Natural killer cell treated with Interleukin-12 subunit alpha and Interleukin-12 subunit beta and Interleukin-15 and Interleukin-18, amount 100 ng/mL, for 72 hours (primary cell): ENCODE results near the gene PPP1R12B. TPM values are rescaled to one million over a fixed set of nuclear protein-coding genes. Genes with fewer than 3 reads are reported as not detected.
"Not testable (repeated sequence)": the region's sequence is repeated elsewhere in the genome, so short reads cannot be mapped to it uniquely, and the experiment has no call there.

ENCODE experiments used
- ATAC-seq, 2 donors: fragments of 150-1000 bp; cut with Tn5 transposase in 1 of 2; sonication (Bioruptor Pico), chemical (Tn5 transposase) in 1 of 2; 2 replicates each; pipeline ENCODE4 v1.10.0; 2021
- DNase-seq: peaks from one replicate; pipeline ENCODE4 v3.0.0; 2022; ENCODE audit warnings: low spot score
- H3K27ac Mint-ChIP-seq, 2 donors: 1 replicate in 1 of 2; 2 replicates in 1 of 2; pipeline ENCODE4 v1.8.0; 2022; ENCODE audit warnings: mixed read lengths in 2 of 2, mild to moderate bottlenecking in 1 of 2, moderate library complexity in 1 of 2
- H3K27me3 Mint-ChIP-seq, 2 donors: 1 replicate in 1 of 2; 2 replicates in 1 of 2; pipeline ENCODE4 v1.8.0; 2022; ENCODE audit warnings: mixed read lengths in 2 of 2
- H3K36me3 Mint-ChIP-seq: one replicate; pipeline ENCODE4 v1.8.0; 2022; ENCODE audit warnings: mixed read lengths
- H3K4me1 Mint-ChIP-seq, 2 donors: 1 replicate in 1 of 2; 2 replicates in 1 of 2; pipeline ENCODE4 v1.8.0; 2022; ENCODE audit warnings: low read depth in 2 of 2, mixed read lengths in 2 of 2, mild to moderate bottlenecking in 1 of 2
- H3K4me3 Mint-ChIP-seq: one replicate; pipeline ENCODE4 v1.8.0; 2022; ENCODE audit warnings: mixed read lengths
- H3K9me3 Mint-ChIP-seq: 2 replicates; pipeline ENCODE4 v1.8.0; 2022; ENCODE audit warnings: mixed read lengths
- total RNA-seq, 2 donors: library from RNA; stranded (reverse); gene quantifications; one replicate each; pipeline ENCODE4 v1.2.3, GENCODE V29; 2022

Gene PPP1R12B
- total RNA-seq, 2 donors from 2014 or later, result 27.1 to 51.8 TPM

DNA sequence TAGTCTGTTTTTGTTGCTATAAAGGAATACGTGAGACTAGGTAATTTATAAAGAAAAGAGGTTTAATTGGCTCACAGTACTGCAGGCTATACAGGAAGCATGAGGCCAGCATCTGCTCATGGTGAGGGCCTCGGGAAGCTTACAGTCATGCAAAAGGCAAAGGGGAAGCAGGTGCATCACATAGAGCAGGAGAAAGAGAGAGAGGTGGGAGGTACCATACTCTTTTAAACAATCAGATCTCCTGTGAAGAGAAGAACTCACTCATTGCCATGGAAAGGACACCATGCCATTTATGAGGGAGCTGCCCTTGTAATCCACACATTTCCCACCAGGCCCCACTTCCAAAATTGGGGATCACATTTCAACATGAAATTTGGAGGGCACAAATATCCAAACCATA is 12.7 kb downstream of the PPP1R12B start:
- Mint-ChIP-seq H3K27ac (no peak overlapping the region), H3K9me3 (no peaks in the 10 kb centered on the region), H3K27me3 (no peaks in the 10 kb centered on the region), H3K4me3 (no peak overlapping the region), H3K4me1 (peaks cover 0 to 4% of the 10 kb centered on the region in 2 donors), H3K36me3 (no peaks in the 10 kb centered on the region)
- DNase-seq (no peak), ATAC-seq (no peak)

GRCh38 chr1:202361701-202362100 is 13.2 kb downstream of the PPP1R12B start:
- Mint-ChIP-seq H3K27me3 (no peaks in the 10 kb centered on the region), H3K4me3 (no peak overlapping the region), H3K9me3 (no peaks in the 10 kb centered on the region), H3K36me3 (no peaks in the 10 kb centered on the region), H3K27ac (no peak overlapping the region), H3K4me1 (peaks cover 0 to 4% of the 10 kb centered on the region in 2 donors)
- ATAC-seq (no peak), DNase-seq (no peak)

- Mint-ChIP-seq H3K27me3 (no peaks in the 10 kb centered on the region), H3K9me3 (no peaks in the 10 kb centered on the region), H3K4me3 (no peak overlapping the region), H3K4me1 (peaks cover 0 to 4% of the 10 kb centered on the region in 2 donors), H3K36me3 (no peaks in the 10 kb centered on the region), H3K27ac (no peak overlapping the region)
- ATAC-seq (no peak), DNase-seq (no peak)
Observed at GRCh38 chr1:202362212-202362611, 13.7 kb downstream of the PPP1R12B start.

DNA sequence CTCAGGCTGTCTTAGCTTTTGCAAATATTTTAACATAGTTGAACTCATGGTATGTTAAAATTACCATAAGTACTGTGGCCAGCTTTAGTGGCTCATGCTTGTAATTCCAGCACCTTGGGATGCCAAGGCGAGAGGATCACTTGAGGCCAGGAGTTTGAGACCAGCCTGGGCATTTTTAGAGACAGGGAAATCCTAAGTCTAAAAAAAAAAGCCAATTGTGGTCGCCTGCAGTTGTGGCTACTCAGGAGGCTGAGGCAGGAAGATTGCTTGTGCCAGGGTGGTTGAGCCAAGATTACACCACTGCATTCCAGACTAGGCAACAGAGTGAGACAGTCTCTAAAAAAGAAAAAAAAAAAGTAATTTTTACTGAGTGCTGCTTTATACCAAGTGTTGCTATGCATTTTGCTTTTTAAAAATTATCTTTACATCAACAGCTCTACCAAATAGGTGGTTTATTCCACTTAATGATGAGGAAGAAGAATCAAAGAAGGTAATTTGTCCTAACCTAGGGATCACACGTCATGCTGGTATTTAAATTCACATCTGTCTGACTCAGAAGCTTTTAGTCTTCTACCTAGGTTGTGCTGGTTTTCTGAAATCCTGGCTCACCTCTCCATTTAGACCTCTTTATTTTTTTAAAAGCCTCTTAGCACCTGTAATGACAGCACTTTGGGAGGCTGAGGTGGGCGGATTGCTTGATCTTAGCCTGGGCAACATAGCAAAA is 16.8 kb downstream of the PPP1R12B start:
- Mint-ChIP-seq H3K27me3 (no peaks in the 10 kb centered on the region), H3K4me1 (peaks cover 0 to 4% of the 10 kb centered on the region in 2 donors), H3K9me3 (no peaks in the 10 kb centered on the region), H3K36me3 (no peaks in the 10 kb centered on the region), H3K4me3 (no peak overlapping the region), H3K27ac (no peak overlapping the region)
- ATAC-seq (no peak), DNase-seq (no peak)

GRCh38 chr1:202367271-202367670 is 18.8 kb downstream of the PPP1R12B start:
- no peaks in the 10 kb centered on the region for H3K36me3 Mint-ChIP-seq
- H3K27ac Mint-ChIP-seq, result no peak overlapping the region
- no peaks in the 10 kb centered on the region for H3K4me1 Mint-ChIP-seq
- no peak overlapping the region for H3K4me3 Mint-ChIP-seq
- H3K27me3 Mint-ChIP-seq, result no peaks in the 10 kb centered on the region
- ATAC-seq, result no peak
- DNase-seq, result no peak
- no peaks in the 10 kb centered on the region for H3K9me3 Mint-ChIP-seq

DNA sequence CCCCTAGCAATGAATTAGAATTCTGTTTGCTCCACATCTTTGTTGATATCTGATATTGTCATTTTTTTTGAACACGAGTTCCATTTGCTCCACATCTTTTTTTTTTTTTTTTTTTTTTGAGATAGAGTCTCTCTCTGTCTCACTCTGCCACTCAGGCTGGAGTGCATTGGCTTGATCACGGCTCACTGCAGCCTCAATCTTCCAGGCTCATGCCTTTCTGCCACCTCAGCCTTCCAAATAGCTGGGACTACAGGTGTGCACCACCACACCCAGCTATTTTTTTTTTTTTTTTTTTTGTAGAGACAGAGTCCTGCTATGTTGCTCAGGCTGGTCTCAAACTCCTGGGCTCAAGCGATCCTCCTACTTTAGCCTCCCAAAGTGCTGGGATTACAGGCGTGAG is 22.4 kb downstream of the PPP1R12B start:
- H3K9me3 Mint-ChIP-seq, H3K4me3 Mint-ChIP-seq, DNase-seq: not testable (repeated sequence)

DNA sequence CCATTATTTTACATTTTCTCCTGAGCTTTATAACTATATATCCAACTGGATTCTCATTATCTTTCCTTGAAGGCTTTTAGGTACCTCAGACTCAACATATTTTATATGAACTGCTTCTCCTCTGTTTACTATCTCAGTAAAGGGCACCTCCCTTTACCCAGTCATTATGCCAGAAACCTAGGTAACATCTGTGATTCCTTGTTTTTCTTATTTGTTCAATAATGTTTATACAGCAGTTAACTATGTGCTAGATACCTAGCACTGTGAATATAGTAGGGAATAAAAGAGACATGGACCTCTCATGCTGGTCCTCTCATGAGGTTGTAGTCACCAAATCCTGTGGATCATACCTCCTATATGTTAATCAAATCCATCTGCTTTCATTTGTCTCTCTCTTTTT is 25.6 kb downstream of the PPP1R12B start:
- DNase-seq (no peak), ATAC-seq (no peak)
- Mint-ChIP-seq H3K4me1 (peaks cover 11 to 13% of the 10 kb centered on the region in 2 donors), H3K4me3 (no peak overlapping the region), H3K27me3 (no peaks in the 10 kb centered on the region), H3K9me3 (no peaks in the 10 kb centered on the region), H3K36me3 (no peaks in the 10 kb centered on the region), H3K27ac (no peak overlapping the region)

More for the DNA sequence above, 22.4 kb downstream of the PPP1R12B start:
- H3K4me1 Mint-ChIP-seq, H3K36me3 Mint-ChIP-seq, H3K27ac Mint-ChIP-seq, ATAC-seq, H3K27me3 Mint-ChIP-seq: not testable (repeated sequence)

DNA sequence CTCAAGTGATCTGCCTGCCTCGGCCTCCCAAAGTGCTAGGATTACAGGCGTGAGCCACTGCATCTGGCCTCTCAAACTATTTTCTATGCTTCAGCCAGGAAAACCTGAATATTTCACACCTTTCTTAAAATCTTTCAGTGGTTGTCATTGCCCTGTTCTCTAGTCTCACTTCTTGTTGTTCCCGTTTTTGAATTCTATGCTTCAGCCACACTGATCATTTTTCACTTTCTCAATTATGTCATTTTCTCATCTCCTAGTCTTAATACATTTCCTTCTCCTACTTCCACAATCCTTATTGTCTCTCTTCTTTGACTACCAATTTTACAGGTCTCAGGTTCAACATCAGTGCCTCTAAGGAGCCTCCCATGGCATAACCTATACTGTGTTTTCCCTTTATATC is 26.7 kb downstream of the PPP1R12B start:
- DNase-seq, H3K9me3 Mint-ChIP-seq, H3K27ac Mint-ChIP-seq, H3K36me3 Mint-ChIP-seq, ATAC-seq, H3K4me3 Mint-ChIP-seq, H3K27me3 Mint-ChIP-seq: not testable (repeated sequence)
- peaks cover 17% of the 10 kb centered on the region in 2 donors for H3K4me1 Mint-ChIP-seq

DNA sequence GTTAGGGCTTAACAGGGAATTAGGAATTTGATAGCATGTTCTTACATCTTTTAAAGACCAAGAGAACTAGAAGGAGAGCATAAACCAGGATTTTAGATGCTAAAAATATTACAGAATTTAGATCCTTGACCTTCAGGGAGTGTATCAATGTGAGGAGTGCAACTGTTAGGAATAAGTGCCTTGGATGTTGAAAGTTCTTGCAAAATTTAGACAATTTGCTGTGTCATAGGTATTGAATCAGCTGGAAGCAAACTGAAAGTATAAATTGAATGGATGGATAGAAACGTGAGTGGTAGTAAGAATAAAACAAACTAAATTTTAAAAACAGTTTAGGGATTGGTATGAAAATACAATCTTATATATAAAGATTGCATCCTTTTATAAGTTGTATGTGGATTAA is 27.7 kb downstream of the PPP1R12B start:
- Mint-ChIP-seq H3K4me1 (peaks cover 22 to 24% of the 10 kb centered on the region in 2 donors), H3K36me3 (no peaks in the 10 kb centered on the region), H3K27ac (no peak overlapping the region), H3K27me3 (no peaks in the 10 kb centered on the region), H3K4me3 (no peak overlapping the region), H3K9me3 (no peaks in the 10 kb centered on the region)
- DNase-seq, result no peak
- ATAC-seq, result no peak

DNA sequence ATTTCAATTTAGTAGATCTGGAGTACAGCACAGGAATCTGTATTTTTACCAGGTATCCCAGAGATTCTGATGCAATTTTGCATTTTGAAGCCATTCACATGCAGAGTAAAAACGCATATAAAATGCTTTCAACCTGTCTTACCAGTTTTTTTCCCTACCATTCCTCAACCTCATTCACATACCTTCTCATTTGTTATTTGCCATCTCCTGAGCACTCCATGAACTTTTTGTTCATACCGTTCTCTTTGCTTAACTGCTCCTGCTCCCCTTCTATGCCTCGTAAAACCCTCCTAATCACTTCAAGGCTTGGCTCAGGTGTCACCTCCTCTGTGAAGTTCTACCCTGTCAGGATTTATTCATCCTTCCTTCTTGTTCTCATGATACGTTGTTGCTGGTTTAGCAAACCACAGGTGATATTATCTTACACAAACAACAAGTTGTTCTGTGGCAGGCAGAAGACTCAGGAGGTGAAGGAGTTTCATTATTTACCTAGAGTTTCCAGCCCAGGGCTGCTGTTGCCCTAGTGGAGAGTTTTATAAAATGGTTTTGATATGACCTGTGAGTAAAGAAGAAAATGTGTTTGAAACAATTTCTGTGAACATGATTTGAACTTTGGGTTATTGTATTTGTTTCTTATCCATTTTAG is 31.5 kb downstream of the PPP1R12B start:
- H3K36me3 Mint-ChIP-seq, H3K27ac Mint-ChIP-seq, DNase-seq, H3K4me3 Mint-ChIP-seq, H3K9me3 Mint-ChIP-seq, ATAC-seq, H3K27me3 Mint-ChIP-seq: not testable (repeated sequence)
- H3K4me1 Mint-ChIP-seq, result peaks cover 21 to 24% of the 10 kb centered on the region in 2 donors

DNA sequence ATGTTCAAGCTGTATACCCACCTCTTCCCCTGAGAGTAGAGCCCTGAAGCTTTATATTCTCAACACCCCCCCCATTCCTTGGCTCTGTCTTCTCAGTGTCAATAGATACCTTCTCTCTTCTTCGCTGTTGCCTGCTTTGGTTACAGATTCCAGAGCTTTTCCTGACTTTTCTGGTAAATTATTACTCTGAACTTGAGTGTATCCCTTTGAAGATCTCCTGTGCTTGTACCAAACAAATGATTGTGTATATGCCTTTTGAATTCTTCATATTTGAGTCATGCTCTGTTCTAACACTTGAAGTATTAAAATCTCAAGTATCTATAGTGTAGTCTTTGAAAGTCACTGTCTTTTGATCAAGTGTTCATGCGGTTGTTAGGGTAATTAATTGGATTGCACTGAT is 32.0 kb downstream of the PPP1R12B start:
- not testable (repeated sequence) for H3K4me3 Mint-ChIP-seq, DNase-seq, H3K9me3 Mint-ChIP-seq, H3K27ac Mint-ChIP-seq, H3K27me3 Mint-ChIP-seq, ATAC-seq, H3K36me3 Mint-ChIP-seq
- H3K4me1 Mint-ChIP-seq, result peaks cover 15 to 21% of the 10 kb centered on the region in 2 donors

DNA sequence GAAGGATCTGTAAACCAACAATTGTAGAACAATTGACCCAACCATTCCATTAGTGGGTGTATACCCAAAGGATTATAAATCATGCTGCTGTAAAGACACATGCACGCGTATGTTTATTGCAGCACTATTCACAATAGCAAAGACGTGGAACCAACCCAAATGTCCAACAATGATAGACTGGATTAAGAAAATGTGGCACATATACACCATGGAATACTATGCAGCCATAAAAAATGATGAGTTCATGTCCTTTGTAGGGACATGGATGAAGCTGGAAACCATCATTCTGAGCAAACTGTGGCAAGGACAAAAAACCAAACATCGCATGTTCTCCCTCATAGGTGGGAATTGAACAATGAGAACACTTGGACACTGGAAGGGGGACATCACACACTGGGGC is 33.4 kb downstream of the PPP1R12B start:
- DNase-seq, H3K27me3 Mint-ChIP-seq, H3K9me3 Mint-ChIP-seq, ATAC-seq, H3K27ac Mint-ChIP-seq, H3K36me3 Mint-ChIP-seq, H3K4me3 Mint-ChIP-seq: not testable (repeated sequence)
- H3K4me1 Mint-ChIP-seq, result peaks cover 15 to 20% of the 10 kb centered on the region in 2 donors

GRCh38 chr1:202395831-202396230 is 47.3 kb downstream of the PPP1R12B start:
- H3K9me3 Mint-ChIP-seq, DNase-seq, H3K36me3 Mint-ChIP-seq, ATAC-seq, H3K4me3 Mint-ChIP-seq, H3K27me3 Mint-ChIP-seq, H3K27ac Mint-ChIP-seq: not testable (repeated sequence)
- H3K4me1 Mint-ChIP-seq, result peaks cover 8 to 16% of the 10 kb centered on the region in 2 donors

DNA sequence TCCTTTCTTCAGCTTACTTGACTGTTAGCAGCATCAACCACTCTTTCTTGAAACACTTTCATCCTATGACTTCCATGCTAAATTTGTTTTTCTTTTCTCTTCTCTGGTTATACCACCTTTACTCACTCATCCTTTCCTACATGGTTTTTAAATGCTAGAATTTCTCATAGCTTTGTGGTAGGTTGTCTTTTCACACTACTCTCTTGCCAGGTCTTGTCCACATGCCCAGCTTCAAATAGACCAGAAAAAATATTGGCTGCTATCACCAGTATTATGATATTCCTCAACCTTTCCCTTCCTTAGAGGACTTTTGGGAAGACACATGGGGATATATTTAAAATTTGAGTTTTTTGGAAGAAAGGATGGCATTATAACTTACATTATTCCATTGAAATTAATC is 48.8 kb downstream of the PPP1R12B start:
- no peak overlapping the region for H3K27ac Mint-ChIP-seq
- H3K36me3 Mint-ChIP-seq, result no peaks in the 10 kb centered on the region
- no peaks in the 10 kb centered on the region for H3K9me3 Mint-ChIP-seq
- H3K4me3 Mint-ChIP-seq, result no peak overlapping the region
- ATAC-seq (no peak), DNase-seq (no peak)
- H3K4me1 Mint-ChIP-seq, result peaks cover 11 to 16% of the 10 kb centered on the region in 2 donors
- H3K27me3 Mint-ChIP-seq, result no peaks in the 10 kb centered on the region
